GM18511 (cell line): ENCODE measurements around the gene EEF1G.
"Not testable (repeated sequence)": the region's sequence is repeated elsewhere in the genome, so short reads cannot be mapped to it uniquely, and the experiment has no call there.

ENCODE experiments used
- ATAC-seq: cut with Tn5 transposase; IDR thresholded peaks from one replicate; pipeline ENCODE4 v1.9.1; 2021; ENCODE audit warnings: mild to moderate bottlenecking, moderate library complexity; ENCODE audit not compliant: unreplicated experiment

Gene EEF1G

DNA sequence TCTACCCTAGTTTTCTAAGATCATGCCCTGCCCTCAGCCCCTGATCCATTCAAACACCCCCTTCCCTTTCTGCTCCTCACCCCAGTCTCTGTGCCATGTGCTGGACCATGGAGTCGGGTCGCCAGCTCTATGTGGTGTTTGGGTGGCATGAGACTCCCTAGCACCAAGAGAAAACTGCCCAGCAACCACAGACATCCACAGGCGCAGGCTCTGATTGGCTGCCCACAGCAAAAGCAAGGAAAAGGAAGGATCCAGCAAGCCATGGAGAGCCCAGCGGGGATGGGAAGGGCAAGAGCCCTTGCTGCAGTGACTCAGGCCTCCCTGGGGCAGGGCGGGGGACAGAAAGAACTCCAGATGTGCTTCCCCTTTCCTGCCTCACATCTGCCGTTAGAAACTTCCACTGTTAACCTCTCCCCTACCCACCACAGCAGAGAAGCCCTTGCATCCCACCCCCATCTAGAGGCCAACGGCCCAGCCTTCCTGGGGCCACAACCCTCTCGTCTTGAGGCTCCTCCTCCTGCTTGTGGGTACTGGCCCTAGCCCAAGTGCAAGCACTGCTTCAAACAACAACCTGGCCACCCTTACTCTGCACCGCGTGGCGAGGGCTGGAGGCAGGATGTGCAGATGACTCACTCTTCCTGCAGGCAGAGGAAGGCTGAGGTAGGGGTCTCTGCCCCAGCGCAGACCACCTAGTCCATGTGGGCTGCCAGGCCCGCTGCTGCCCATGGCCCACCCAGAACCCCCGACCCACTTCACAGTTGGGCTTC lies 17.4 kb downstream of the EEF1G start:
- peak; percentile 56 for ATAC-seq

DNA sequence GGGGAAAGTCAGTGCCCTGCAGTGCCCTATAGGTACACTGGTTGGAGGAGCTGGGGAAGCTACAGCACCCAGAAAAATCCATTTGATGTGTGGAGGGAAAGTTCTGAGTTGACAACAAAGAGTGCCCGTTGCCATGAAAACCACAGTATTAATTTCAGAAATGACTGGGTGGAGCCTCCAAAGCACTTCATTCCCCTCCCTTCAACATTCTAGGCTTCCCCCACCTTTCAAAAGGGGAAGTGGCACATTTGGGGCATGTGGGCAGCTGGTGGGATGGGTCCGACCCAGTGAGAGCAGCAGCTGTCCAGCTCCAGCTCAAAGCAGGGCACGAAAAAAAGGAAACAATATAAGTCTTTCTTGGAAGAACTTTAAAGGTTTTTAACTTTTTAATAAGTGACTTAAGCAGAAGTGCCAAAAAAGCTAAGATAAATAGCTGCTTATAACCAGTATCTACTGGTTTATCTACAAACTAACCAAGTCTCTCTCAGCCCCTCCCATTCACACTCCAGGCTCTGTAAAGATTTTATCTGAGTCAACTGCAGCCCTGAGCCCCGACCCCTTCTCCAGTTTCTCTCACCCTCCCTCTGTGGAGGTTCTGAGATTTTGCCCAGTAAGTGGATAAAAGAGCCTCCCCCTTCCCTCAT lies 18.1 kb downstream of the EEF1G start:
- peak; percentile 56 for ATAC-seq

DNA sequence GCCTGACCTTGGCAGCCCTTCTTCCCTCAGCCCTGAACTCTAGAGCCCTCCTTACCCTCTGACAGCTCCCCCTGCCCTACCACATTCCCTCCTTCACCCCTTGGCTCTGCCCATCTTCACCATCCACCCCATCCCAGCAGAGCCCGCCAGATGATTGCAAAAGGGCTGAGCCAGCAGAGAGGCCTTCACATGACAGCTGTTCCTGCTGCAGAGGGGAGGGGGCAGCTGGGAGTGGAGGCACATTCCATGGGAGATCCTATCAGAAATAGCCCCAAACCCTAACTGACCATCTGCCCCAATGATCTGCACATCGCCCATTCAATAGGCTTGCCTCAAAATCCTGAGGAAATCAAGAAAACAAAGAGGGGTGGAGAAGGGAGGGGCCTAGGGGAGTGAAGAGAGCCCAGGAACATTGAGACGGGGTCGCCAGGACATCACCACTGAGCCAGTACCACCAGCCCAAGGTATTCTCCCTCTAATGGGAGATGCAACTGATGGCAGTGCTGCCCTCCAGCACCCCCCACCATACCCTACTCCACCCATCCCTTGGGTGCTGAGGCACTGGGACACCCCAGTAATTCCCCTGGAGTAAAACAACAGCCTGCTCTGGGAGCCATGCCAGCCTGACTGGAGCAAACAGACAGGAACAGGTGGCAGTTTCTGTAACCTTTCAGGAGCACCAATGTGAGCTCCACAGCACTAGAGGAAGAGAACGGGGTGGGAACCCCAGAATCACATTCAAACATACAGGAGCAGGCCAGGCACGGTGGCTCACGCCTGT lies 19.1 kb downstream of the EEF1G start:
- no peak for ATAC-seq

DNA sequence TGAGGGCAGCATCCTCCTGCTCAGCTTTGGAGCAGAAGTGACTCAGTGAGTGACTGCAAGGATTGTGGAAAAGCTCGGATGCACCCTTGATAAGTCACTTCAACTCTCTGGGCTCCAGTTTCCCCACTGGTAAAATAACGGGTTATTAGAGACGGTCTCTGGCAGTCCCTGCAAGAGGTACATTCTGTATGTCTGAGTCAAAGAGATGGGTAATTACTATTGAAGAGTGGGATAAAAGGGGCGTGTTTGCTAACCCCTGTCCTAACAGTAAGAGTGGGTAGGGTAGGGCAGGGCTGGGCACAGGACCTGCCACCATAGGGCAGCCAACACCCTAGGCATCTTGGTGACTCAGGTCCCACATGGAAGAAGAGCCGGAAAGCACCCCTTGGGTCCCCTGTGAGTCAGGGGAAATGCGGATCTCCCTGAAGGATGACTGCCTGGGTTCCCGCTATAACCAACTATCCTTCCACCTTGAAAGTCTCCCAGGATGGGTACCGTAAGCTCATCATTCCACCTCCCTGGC lies 19.8 kb downstream of the EEF1G start:
- ATAC-seq: no peak

DNA sequence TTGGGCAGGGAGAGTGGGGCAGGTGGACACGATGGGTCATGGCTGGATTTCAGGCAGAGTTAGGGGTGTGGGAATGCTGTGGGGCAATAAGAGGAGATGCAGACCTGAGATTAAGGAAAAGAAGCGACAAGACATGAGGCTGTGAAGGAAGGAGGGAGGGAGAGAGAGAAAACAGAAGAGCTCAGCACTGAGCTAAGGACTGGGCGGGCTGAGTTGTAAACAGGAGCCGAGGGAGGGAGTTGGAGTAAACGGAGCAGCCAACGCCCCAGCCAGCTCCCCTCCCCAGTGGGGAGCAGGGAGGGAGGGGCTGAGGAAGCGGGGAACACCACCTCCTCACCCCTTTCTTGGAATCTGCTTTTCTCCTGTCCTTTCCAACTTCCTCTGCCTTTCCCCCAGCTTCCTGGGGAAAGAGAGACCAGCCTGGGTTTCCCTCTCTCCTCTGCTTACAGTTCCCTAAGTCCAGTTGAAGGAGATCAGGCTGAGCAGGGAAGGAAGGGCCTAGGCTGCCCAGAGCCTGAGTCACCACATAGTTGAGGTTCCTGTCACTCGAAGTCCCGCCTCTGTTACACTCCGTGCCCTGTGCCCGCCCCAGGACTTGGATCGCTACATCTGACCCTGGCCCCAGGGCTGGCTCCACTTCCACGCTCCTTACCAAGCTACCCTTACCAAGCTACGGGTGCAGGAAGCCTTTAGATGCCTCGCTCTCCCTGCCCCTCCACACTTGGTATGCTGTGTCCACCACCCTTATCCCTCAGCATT lies 20.4 kb downstream of the EEF1G start:
- no peak for ATAC-seq

DNA sequence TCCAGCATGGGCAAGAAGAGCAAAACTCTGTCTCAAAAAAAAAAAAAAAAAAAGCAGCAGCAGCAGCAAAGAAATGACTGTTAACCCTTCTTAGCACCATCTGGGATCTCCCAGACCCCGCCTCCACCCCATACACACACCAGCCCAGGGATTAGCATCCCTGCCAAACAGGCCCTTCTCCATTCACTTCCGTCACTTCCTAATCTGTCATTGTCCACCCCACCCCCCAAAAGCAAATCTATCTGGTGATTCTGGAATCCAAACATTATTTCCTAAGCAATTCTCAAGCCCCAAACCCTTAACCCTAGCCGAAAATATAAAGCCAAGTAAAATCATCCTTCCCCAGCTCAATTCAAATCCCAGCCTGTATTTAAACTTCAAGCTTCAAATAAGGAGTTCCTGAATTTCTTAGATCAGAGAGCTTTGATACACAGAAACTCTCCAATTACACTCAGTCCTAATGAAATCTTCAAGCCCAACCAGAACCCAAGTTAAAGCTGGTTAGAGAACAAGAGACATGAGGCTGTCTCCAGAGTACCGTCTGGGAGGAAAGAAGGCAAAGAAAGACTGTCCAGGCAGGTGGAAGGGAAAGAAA lies 21.1 kb downstream of the EEF1G start:
- ATAC-seq: no peak

DNA sequence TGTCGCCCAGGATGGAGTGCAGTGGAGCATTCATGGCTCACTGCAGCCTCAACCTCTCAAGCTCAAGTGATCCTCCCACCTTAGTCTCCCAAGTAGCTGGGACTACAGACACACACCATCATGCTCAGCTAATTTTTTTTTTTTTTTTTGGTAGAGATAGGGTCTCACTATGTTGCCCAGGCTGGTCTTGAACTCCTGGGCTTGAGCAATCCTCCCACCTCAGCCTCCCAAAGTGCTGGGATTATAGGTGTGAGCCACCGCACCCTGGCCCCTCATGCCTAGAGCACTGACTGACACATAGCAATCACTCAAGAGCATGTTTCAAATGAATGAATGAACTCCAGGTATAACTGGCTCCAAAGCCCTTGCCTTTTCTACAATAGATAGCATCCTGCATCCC lies 23.2 kb downstream of the EEF1G start:
- ATAC-seq: not testable (repeated sequence)

DNA sequence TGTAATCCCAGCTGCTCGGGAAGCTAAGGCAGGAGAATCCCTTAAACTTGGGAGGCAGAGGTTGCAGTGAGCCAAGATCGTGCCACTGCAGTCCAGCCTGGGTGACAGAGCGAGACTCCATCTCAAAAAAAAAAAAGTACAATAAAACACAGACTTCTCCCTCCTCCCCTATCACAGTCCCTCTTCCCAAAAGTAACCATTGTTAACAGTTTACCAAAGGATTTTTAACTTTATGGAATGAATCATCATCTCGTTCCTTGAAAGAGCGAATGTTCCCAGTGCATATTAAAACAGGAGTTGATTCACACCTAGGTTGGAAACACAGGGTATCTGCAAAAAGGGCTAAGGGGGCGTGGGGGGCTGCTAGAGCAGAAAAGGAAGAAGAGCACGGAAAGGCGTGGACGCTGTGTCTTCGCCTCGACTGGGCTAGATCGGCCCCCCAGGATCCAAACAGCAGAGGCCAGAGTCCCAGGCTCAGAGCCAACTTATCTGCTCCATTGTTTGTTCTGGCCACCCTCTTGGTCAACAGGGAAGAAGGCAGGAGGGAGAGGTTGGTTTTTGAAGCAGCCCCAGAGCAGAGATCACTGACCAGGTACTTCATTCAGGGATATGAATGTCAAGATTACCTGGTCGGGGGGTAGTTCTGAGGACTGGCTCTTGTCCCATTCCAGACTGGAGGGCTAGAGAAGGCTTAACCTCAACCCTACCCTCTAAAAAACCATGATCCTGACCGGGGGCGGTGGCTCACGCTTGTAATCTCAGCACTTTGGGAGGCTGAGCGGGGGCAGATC lies 25.0 kb downstream of the EEF1G start:
- no peak for ATAC-seq

DNA sequence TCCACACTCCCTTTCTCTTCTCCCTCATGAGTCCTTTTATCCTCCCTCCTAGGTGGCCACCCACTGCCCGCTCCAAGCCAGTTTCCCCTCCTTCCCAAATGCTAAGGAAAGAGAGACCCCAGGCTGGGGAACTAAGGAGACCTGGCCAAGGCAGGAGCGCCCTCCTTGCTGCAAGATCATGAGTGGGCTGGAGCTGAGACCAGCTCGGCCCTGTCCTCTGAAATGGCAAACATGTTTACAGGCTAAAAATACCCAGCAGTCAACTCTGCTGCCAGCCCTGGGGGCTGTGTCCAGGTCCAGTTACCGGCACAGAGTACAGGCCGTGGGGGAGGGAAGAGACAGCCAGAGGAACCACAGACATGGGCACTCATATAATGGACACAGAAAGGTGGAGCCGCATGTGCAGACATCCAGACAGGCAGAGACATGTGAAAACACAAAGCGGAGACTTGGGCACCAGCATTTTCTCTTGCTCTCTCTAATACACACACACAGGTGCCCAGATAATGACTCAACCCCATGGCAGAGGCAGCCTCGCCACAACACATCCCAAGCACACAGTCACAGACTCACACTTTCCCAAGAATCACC lies 25.9 kb downstream of the EEF1G start:
- no peak for ATAC-seq

DNA sequence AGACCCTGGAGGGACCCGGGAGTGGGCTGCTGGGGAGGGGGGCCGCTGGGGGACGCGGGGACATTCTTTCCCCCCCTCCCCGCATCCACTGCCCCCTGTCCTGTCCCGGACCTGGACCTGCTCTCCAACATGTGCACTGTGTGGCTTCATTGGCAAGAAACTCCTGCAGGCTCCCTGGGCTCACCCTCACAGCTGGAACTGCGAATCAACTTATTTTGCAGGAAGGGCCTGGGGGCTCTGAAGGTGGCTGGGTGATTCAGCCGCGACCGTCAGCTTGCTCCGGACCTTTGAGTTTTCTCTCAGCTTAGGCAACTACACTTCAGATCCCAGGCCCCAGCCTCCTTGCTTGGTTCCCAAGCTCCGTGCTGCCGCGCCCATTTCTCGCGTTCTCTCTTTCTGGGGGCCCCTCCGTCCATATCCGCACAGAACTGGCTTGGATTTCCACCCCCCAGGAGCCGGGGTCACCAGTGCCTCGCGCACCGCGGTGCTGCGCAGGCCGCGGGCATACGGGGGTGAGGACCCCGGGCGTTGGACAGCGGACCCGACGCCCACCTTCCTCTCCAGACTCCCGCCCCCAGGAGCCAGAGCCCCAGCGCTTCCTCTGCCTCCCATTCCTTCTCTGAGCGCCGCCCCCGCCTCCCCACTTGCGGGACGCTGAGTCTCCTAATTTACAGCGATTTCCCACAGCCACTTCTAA lies 26.6 kb downstream of the EEF1G start:
- ATAC-seq: no peak

DNA sequence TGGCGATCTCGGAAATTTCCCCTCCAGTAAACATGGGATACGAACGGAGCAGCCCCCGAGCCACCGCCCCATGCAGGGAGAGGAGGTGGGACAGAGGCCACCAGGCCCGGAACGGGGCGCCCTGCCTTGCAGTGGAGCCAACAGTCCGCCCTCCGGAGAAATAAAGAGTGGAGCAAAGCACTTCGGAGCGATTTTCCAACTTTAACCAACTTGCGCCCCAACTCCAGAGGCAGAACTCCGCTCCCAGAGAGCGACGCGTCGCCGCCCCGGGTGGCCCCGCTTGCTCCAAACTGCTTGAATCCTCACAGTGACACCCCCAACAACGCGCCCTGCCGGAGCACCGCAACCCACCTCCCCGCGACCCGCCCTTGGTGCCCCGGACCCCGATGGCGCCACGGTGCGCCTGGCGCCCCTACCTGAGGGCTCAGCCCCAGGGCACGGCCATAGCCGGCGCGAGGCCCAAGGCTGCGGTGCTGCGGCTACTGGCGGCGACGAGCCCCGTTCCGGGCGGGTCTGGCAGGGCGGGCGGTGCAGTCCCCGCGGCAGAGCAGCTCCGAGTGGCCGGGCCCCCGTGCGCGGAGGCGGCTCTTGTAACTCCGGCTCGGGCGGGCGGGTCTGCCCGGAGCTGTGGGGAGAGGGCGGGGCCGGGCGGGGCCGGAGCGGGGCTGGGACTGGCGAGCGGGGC lies 27.3 kb downstream of the EEF1G start, which contains the start of gene AHNAK:
TSS of gene AHNAK (minus strand) at position 563 of the 685 bp plus-strand sequence. CDS start 10,708 bp downstream, outside the sequence.
- no peak for ATAC-seq

DNA sequence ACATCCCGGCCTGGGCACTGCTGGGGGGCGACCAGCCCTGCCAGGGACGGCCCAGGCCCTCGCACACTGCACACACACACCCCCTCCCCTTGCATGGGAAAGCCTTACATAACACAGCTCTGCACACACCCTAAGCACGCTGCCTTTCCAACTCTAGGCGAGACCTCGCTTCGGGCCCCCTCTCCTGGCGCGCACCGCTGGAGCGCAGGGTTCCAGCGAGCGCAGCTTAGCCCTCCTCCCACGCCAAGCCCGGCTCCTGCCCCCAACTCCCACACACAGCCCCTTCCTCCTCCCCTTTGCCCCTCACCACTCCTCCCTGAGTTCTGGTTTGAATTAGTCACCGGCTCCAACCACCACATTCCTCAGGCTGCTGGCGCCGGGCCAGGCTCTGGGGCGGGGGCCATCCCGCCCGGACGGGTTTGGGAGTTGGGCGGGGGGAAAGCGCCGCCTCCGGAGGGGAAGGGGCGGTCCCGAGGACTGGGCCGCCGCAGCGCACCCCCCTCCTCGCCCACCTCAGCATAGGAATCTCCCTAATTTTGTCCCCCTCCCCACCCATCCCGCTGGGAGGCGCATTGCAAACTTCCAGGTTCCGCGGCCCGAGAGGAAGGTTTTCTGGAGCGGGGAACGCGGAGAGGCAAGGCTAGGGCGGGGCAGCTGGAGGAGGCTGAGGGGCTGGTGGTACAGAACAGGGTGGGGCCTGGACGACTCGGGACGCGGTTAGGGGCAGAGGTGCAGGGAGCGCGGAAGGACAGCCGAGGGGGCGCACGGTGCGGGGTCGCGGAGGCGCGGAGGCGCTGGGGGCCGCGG lies 28.1 kb downstream of the EEF1G start:
- no peak for ATAC-seq

DNA sequence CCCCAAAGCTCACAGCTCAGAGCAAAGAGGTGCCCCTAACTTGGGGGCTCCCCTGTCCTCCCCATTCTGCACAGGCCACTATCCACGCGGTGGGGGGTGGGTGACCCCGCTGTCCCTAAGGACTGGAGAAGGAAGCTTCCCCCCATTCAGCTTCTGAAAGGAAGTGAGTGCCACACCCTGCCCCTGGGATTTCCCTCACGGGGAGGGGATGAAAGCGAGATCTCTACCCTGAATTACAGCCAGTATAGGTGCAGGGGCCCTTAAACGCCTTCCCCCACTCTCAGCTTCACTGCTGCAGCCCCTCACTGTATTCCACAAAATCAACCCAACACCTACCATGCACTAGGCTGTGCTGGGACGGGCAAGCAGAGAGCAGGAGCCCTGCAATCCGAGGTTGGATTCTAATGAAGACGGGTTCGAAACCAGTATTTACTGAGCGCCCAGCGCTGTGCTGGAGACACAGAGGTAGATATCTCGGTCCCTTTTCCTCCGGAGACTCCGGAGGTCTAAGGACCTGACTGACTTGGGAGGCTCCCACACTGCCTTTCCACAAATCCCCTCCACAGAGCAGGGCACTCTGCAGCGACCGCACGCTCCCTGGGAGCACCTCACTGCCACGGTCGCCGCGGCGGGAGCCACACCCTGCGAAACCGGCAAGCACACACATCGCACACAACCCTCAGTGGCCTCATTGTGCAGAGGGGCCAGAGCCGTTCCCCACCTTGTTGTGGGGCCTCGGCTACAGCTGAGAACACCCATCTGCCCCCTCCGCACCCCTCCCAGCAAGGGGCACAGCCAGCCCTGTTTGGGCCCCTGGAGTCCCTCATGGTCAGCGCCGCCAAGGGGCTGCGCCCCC lies 28.9 kb downstream of the EEF1G start:
- ATAC-seq: no peak

DNA sequence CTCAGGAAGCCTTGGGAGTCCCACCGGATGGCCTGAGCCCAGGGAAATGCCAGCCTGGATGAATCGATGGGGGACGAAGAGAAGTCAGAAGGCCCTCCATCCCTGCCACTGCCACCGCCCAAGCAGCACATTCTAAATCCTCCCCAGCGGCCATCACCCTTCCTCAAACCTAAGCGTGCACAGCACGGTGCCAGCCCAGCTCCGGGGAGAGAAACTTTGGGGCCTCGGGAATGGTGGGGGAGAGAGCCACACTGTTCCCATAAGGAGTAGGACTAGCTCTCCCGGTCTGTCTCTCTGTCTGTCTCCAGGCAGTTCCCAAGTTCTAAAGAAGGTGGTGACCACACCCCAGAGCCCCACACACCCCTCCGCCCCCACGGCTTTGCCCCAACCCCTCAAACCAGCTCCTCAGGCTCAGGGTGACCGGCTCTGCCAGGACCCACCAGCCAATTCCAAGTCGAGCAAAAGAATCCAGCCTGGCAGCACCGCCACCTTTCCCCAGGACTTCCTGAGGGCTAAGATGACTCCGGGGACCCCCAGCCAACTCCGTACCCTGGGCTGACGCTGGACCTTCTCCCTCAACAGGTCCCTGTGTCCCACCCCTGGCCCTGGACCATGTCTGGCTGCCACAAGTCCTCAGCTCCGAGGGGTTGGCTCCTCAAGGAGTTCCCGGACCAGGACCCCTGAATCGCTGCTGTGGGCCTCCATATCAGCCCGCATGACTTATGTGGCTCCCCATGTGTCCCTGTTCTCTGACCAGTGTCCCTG lies 29.8 kb downstream of the EEF1G start:
- no peak for ATAC-seq

DNA sequence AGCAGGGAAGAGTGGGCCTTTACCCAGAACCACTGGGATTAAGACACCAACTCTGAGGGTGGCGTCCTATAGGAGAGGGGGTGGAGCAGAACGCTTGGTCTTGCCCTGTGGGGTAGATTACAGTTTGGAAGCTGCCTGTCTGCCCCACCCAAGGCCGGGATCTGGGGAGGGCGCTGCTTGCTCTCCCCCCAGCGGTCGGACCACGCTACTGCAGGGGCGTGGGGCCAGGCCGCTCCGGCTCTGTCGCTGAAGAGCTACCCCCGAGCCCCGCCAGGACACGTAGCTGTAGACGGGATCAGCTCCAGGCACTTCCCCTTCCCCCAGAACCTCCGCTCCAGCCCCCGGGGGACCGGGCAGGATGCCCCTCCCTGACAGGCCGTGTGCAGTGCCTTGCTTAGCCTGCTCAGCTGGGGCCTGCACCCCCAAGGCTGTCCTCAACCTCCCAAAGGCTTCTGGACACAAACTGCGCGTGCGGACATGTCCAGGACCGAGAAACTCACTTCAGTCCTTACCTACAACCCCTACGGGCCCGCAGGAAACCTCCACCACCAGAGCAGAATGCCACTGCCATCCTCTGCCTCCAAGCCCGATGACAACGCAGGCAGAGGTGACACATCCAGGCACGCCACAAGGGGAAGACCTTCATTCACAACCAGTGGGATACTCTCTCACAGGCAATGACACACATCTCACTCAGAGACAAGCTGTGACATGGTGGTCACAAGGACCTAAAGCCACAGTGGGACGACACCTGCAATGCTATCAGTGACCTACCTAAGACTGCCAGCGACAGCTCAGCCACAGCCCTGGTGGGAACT lies 30.7 kb downstream of the EEF1G start:
- peak; percentile 39 for ATAC-seq
